Measurements from ENCODE around the gene AJAP1. TPM values are rescaled to one million over a fixed set of nuclear protein-coding genes. Genes with fewer than 3 reads are reported as not detected.

AJAP1 gene
- polyA plus RNA-seq, 1 of the 3 experiments (the other 2 are of a cell fraction): not detected

GRCh38 chr1:4787551-4787950, 133.1 kb downstream of the AJAP1 start:
- H4K20me1 ChIP-seq (ENCODE audit: insufficient read depth): no peaks in the 10 kb centered on the region
- TF ChIP-seq GABPA (IDR thresholded peaks at IDR 0.05; ENCODE audit: low read depth): no peak
- TF ChIP-seq, protein P1, sequence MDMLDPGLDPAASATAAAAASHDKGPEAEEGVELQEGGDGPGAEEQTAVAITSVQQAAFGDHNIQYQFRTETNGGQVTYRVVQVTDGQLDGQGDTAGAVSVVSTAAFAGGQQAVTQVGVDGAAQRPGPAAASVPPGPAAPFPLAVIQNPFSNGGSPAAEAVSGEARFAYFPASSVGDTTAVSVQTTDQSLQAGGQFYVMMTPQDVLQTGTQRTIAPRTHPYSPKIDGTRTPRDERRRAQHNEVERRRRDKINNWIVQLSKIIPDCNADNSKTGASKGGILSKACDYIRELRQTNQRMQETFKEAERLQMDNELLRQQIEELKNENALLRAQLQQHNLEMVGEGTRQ (IDR thresholded peaks at IDR 0.05; ENCODE audit: borderline replicate concordance, low read depth, low read length): no peak
- TF ChIP-seq CHD2 (IDR thresholded peaks at IDR 0.05; ENCODE audit: low read length, partially characterized antibody): no peak
- no peak for TF ChIP-seq FOXM1 (IDR thresholded peaks at IDR 0.05; ENCODE audit: low read depth)
- no peak for TF ChIP-seq EZH2phosphoT487 (IDR thresholded peaks at IDR 0.05; ENCODE audit: borderline replicate concordance, low read depth)
- TF ChIP-seq NRF1 (IDR thresholded peaks at IDR 0.05; ENCODE audit: low read depth, low read length): no peak
- TF ChIP-seq RXRA (IDR thresholded peaks at IDR 0.05; ENCODE audit: borderline replicate concordance, low read depth): no peak
- TF ChIP-seq IRF3 (IDR thresholded peaks at IDR 0.05; ENCODE audit: low read depth, low read length): no peak
- no peak for TF ChIP-seq ELF1 (IDR thresholded peaks at IDR 0.05)
- TF ChIP-seq RCOR1 (IDR thresholded peaks at IDR 0.05; ENCODE audit: low read length): no peak
- TF ChIP-seq TEAD4 (IDR thresholded peaks at IDR 0.05; ENCODE audit: borderline replicate concordance, insufficient read depth): no peak
- TF ChIP-seq EP300 (IDR thresholded peaks at IDR 0.05; ENCODE audit: borderline replicate concordance in 1 of 2, low read depth in 1 of 2, low read length in 1 of 2): no peak
- no peak for TF ChIP-seq TCF12 (IDR thresholded peaks at IDR 0.05)
- no peak for TF ChIP-seq FOSL2 (IDR thresholded peaks at IDR 0.05; ENCODE audit: borderline replicate concordance, low read depth)
- TF ChIP-seq, protein P2, sequence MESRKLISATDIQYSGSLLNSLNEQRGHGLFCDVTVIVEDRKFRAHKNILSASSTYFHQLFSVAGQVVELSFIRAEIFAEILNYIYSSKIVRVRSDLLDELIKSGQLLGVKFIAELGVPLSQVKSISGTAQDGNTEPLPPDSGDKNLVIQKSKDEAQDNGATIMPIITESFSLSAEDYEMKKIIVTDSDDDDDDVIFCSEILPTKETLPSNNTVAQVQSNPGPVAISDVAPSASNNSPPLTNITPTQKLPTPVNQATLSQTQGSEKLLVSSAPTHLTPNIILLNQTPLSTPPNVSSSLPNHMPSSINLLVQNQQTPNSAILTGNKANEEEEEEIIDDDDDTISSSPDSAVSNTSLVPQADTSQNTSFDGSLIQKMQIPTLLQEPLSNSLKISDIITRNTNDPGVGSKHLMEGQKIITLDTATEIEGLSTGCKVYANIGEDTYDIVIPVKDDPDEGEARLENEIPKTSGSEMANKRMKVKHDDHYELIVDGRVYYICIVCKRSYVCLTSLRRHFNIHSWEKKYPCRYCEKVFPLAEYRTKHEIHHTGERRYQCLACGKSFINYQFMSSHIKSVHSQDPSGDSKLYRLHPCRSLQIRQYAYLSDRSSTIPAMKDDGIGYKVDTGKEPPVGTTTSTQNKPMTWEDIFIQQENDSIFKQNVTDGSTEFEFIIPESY (IDR thresholded peaks at IDR 0.05; ENCODE audit: borderline replicate concordance, low read depth): no peak
- TF ChIP-seq RAD21 (IDR thresholded peaks at IDR 0.05; ENCODE audit: low read length): no peak
- no peak for TF ChIP-seq TAF1 (IDR thresholded peaks at IDR 0.05; ENCODE audit: borderline replicate concordance, low read depth, low read length)
- TF ChIP-seq RFX5 (IDR thresholded peaks at IDR 0.05; ENCODE audit: low read length): no peak
- H3K36me3 ChIP-seq (replicated peaks in 1 of 2; ENCODE audit: control insufficient read depth in 1 of 2, insufficient read depth in 2 of 2, low read length in 1 of 2): no peaks in the 10 kb centered on the region
- no peak overlapping the region for H2AFZ ChIP-seq (ENCODE audit: low read depth)
- H3K4me1 ChIP-seq (ENCODE audit: control insufficient read depth in 1 of 2, insufficient read depth in 2 of 2, low read depth in 1 of 2, low read length in 1 of 2): no peaks in the 10 kb centered on the region
- DNase-seq: no peak
- no peak overlapping the region for H3K4me3 ChIP-seq (ENCODE audit: low read depth in 2 of 2, low read length in 1 of 2)
- H3F3A ChIP-seq (replicated peaks; ENCODE audit: insufficient read depth): no peaks in the 10 kb centered on the region
- no peaks in the 10 kb centered on the region for H3K27me3 ChIP-seq (ENCODE audit: insufficient read depth)
- no peaks in the 10 kb centered on the region for H3K79me2 ChIP-seq (ENCODE audit: insufficient read depth)
- H3K9me3 ChIP-seq: no peaks in the 10 kb centered on the region
- H3K9ac ChIP-seq: no peak overlapping the region
- CTCF ChIA-PET: interaction anchor here (1.1 kb wide), 1 partner anchor 9 kb away, joined by 4 read pairs; no protein-coding TSS in a partner anchor
- H3K9me2 ChIP-seq: no peaks in the 10 kb centered on the region
- H3K27ac ChIP-seq (ENCODE audit: low read depth in 2 of 2, low read length in 1 of 2): no peak overlapping the region
- WGBS (ENCODE audit: low lambda C conversion rate): 19% methylated on average over 3 of the region's 5 CpGs
- no peak overlapping the region for H3K4me2 ChIP-seq
- POLR2A ChIA-PET: no interaction called here

All from SK-N-SH (cell line).